GM23338 (cell line): Measurements from ENCODE around the gene TMEM132D.

ENCODE experiments used
- EZH2 ChIP-seq: fragments of 200-600 bp; sonication (generic); IDR thresholded peaks from one replicate; pipeline ENCODE4 v1.8.0; 2017; ENCODE audit warnings: antibody characterized with exemption, mild to moderate bottlenecking, low read depth; ENCODE audit not compliant: unreplicated experiment
- TF ChIP-seq, protein P1 (sequence below), 2 experiments: fragments of 200-600 bp in 1 of 2; sonication (generic) in 1 of 2; conservative IDR thresholded peaks; 2 replicates each; pipeline versions ENCODE4 v1.5.1 to v1.6.1; 2016 to 2017; ENCODE audit warnings: antibody characterized with exemption in 2 of 2, low read depth in 2 of 2, mild to moderate bottlenecking in 2 of 2, moderate library complexity in 1 of 2

DNA sequence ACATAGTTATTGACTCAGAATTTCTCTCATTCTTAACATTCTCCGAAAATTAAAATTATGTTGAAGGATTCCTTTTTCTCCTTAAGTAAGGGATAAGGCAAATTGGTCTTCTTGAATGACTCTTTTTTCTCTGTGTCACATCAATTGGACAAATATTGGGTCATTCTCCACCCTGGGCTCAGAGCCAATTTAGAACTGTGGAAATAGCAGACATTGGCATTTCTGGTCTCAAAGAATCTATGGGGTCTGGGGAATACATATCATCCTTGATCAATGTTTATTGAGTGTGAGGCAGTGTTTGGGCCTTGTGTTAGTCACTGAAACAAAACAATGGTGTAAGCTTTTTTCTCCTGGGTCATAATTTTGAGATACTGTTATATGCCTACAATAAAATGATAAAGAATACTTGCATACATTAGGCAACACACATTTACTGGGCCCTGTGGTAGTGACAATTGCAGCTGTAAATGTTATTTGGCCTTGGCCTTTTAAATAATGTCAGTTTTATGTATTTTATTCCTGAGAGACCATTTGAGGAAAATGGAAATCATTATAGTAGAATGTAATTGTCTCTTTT, 414.6 kb downstream of the TMEM132D start:
- TF ChIP-seq, protein P1, sequence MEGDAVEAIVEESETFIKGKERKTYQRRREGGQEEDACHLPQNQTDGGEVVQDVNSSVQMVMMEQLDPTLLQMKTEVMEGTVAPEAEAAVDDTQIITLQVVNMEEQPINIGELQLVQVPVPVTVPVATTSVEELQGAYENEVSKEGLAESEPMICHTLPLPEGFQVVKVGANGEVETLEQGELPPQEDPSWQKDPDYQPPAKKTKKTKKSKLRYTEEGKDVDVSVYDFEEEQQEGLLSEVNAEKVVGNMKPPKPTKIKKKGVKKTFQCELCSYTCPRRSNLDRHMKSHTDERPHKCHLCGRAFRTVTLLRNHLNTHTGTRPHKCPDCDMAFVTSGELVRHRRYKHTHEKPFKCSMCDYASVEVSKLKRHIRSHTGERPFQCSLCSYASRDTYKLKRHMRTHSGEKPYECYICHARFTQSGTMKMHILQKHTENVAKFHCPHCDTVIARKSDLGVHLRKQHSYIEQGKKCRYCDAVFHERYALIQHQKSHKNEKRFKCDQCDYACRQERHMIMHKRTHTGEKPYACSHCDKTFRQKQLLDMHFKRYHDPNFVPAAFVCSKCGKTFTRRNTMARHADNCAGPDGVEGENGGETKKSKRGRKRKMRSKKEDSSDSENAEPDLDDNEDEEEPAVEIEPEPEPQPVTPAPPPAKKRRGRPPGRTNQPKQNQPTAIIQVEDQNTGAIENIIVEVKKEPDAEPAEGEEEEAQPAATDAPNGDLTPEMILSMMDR (conservative IDR thresholded peaks at IDR 0.05; ENCODE audit: low read depth in 2 of 2), result no peak
- TF ChIP-seq EZH2, result no peak
